HG02588 (cell line): Measurements from ENCODE around the gene HTR7.
"Not testable (repeated sequence)": the region's sequence is repeated elsewhere in the genome, so short reads cannot be mapped to it uniquely, and the experiment has no call there.

Experiments used
- ATAC-seq: cut with Tn5 transposase; IDR thresholded peaks from one replicate; pipeline ENCODE4 v1.9.1; 2021; ENCODE audit warnings: mild to moderate bottlenecking, moderate library complexity; ENCODE audit not compliant: unreplicated experiment

HTR7 gene

GRCh38 chr10:90859321-90859751 lies 1.5 kb upstream of the HTR7 start:
- no peak for ATAC-seq

- no peak for ATAC-seq
These were observed 676 bp upstream of the HTR7 start for GRCh38 chr10:90858461-90858968.

DNA sequence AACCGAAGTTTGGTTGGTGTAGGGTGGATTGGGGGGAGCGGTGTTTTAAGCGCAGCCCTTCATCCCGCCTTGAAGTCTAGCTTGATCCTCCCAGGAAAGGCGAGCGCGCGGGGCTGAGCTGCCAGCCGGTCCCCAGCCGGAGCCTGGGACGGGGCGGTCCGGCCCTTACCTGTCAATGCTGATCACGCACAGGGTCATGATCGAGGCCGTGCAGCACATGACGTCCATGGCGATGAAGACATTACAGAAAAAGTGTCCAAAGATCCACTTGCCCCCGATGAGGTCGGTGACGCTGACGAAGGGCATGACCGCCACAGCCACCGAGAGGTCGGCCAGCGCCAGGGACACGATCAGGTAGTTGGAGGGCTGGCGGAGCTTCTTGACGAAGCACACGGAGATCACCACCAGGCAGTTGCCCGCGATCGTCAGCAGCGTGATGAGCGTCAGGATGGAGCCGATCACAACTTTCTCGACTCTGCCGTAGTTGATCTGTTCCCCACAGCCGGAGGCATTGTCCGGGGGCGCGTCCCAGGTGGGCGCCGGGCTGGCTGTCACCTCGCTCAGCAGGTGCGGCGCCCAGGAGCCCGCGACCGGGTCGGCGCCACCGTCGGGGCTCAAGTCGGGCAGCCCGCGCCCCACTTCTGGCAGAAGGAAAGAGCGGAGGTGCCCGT lies 740 bp downstream of the HTR7 start:
- peak; percentile 3 for ATAC-seq

- no peak for ATAC-seq
These were observed 1.6 kb downstream of the HTR7 start for GRCh38 chr10:90856261-90856660.

- ATAC-seq: no peak
These were observed 2.7 kb downstream of the HTR7 start for GRCh38 chr10:90855126-90855525.

GRCh38 chr10:90849956-90850749 lies 7.7 kb downstream of the HTR7 start:
- no peak for ATAC-seq

- ATAC-seq: no peak
These were observed 10.4 kb downstream of the HTR7 start for GRCh38 chr10:90847436-90847835.

DNA sequence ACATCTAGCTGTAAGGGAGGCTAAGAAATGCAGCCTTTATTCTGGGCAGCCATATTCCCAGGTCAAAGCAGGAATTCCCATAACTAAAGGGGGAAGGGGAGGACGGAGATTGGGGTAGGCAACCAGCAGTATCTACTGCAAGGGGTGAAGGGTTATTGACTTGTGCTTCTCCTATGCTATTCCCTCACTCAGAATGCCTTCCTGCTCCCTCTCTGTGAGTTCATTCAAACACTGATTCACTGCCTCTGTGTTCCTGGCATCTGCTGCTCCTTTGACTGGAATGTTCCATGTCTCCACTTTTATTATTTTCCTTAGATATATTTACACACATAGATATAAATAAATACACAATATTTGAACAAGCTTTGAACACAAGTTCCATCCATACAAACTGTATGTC lies 11.1 kb downstream of the HTR7 start:
- no peak for ATAC-seq

DNA sequence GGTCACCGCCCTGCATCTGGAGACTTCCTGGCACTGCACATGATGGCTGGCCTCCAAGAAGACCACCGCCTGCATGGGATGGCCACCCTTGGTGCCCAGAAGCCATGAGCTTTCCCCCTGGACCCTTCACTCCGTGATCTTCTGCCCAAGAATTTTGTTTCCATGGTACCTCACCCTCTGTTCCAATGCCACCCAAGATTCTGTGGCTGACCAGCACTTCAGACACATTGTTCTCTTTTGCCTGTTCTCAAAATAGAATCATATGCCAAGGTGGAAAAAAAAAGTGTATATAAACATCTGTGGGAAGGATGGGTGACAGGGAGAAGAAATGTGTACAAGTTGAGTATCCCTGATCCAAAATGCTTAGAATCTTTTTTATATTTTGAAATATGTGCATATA lies 12.1 kb downstream of the HTR7 start:
- ATAC-seq: no peak

DNA sequence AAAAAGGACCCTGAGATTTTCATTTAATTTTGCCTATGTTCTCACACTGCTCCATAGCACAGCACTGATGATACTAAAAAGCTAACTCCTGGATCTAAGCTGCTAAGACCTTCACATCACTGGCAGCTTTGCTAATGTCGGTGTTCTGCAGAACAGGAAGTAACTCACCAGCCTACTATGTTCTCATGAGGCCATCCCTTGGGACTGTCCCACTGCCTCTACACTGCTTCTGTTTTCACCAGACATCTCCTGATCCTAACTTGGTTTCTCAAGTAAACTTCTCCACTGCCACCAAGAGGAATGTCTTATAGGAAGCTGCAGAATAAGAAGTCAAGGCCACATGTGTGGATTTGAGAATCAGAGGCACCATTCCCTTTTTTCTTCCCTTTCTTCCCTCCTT lies 15.1 kb downstream of the HTR7 start:
- no peak for ATAC-seq

- ATAC-seq: no peak
These were observed 20.4 kb downstream of the HTR7 start for GRCh38 chr10:90837486-90837885.

DNA sequence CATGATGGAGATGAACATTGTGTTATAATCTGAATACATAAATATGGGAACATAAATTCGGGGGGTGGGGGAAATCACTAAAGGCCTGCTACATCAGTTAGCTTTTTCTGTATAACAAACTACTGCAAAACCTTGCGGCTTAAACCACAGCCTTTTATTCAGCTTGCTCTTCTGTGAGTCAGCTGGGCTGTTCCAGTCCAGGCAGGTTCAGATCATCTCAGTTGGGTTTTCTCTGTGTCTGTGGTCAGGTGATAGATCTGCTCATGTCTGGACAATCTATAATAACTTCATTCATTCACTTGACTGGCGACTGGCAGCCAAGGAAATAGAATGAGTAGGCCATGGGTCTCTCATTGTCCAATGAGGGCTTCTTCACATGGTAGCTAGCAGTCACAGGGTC lies 23.5 kb downstream of the HTR7 start:
- ATAC-seq: no peak

DNA sequence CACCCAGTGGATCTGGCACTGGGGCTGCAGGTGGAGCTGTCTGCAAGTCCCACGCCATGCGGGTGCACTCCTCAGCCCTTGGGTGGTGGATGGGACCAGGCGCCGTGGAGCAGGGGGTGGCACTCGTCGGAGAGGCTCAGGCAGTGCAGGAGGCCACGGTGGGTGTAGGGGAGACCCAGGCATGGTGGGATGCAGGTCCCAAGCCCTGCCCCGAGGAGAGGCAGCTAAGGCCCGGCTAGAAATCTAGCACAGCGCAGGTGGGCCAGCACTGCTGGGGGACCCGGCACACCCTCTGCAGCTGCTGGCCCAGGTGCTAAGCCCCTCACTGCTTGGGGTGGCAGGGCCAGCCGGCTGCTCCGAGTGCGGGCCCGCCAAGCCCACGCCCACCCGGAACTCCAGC lies 25.7 kb downstream of the HTR7 start:
- ATAC-seq: no peak

- ATAC-seq: no peak
These were observed 35.3 kb downstream of the HTR7 start for GRCh38 chr10:90822508-90822907.

DNA sequence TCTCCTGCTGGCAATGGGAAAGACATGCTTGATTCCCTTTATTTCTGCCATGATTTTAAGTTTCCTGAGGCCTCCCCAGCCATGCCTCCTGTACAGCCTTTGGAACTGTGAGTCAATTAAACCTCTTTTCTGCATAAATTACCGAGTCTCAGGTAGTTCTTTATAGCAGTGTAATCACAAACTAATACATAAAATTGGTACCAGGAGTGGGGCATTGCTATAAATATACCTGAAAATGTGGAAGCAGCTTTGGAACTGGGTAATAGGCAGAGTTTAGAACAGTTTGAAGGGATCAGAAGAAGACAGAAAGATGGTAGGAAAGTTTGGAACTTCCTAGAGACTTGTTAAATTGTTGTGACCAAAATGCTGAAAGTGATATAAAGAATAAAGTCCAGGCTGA lies 36.0 kb downstream of the HTR7 start:
- not testable (repeated sequence) for ATAC-seq

DNA sequence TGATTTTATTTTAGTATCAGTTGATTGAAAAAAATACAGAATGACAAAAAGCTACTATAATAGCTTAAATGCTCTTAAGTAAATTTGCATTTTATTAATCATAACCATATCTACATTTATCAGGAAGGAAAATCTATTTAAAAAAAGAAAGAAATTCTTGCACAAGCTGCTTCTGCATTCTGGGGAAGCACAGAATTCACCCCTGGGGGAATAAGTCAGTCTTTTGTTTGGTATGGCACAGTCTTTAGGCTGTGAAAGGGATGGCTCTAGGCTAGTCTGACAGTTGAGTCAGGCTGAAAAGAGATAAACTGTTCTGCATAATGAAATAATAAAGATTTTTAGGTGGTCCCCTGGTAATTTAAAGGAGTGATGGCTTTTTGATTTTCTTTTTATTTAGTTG lies 37.9 kb downstream of the HTR7 start:
- ATAC-seq: no peak

DNA sequence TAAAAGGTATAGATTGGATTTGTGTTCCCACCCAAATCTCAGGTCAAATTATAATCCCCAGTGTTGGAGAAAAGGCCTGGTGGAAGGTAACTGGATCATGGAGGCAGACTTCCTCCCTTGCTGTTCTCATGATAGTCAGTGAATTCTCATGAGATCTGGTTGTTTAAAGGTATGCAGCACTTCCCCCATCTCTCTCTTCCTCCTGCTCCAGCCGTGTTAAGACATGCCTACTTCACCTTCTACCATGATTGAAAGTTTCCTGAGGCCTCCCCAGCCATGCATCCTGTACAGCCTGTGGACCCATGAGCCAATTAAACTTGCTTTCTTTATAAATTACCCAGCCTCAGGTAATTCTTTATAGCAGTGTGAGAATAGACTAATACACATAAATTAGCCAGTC lies 39.1 kb downstream of the HTR7 start:
- no peak for ATAC-seq

GRCh38 chr10:90817128-90817889 lies 40.5 kb downstream of the HTR7 start:
- no peak for ATAC-seq

- ATAC-seq: no peak
These were observed 41.4 kb downstream of the HTR7 start for GRCh38 chr10:90816466-90816865.

DNA sequence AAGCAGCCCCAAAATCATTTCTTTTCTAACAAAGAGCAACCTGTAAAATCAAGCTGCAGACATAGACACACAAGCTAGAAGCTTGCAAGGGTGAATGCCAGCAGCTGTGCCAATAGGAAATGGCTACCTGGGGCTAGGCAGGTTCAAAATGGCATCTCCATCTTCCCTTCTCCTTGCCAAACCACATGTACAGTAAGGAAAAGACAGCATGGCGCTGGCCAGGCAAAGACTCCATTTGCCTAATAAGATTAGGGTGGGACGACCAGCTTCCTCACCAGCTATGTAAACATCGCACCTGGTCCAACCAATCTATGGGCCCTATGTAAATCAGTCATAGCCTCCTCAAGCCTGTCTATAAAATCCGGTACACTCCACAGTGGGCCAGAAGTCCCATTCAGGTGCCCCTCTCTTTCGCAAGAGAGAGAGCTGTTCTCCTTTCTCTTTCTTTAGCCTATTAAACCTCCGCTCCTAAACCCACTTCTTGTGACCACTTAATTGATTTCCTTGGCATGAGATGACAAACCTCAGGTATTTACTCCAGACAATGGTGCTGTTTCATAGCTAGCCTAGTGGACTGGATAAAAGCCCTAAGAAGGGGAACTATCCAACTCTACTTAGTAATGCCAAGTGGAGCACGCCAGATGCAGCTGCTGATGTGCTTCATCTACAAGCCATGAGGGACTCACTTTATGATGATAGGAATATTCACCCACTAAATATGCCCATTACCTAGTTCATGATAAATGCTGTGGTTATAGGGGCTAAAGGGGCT lies 44.1 kb downstream of the HTR7 start:
- ATAC-seq: no peak

- not testable (repeated sequence) for ATAC-seq
These were observed 50.7 kb downstream of the HTR7 start for GRCh38 chr10:90807106-90807505.
